GM21786 (cell line): ENCODE results near the gene EPS8L2.
"Not testable (repeated sequence)": the region's sequence is repeated elsewhere in the genome, so short reads cannot be mapped to it uniquely, and the experiment has no call there.

Source experiments
- ATAC-seq: cut with Tn5 transposase; IDR thresholded peaks from one replicate; pipeline ENCODE4 v1.9.1; 2021; ENCODE audit not compliant: unreplicated experiment

The EPS8L2 gene

DNA sequence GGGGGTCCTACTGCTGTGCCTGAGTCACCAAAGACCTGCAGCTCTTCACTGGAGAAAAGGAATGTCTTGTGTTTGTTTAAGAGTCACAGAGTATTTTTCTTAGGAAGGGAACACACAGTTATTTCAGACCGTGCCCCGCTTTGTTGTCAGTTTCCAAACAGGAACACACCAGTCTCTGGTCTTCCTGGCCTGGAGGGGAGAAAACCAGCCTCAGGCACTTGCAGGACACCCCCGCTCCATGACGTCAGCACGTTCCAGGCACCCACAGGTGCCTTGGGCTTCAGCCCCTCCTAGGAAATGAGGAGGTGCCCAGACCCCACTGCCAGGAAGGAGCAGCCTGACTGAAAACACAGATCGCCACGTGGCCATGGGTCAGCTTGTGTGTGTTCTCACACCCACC, 16.4 kb upstream of the EPS8L2 start:
- no peak for ATAC-seq

DNA sequence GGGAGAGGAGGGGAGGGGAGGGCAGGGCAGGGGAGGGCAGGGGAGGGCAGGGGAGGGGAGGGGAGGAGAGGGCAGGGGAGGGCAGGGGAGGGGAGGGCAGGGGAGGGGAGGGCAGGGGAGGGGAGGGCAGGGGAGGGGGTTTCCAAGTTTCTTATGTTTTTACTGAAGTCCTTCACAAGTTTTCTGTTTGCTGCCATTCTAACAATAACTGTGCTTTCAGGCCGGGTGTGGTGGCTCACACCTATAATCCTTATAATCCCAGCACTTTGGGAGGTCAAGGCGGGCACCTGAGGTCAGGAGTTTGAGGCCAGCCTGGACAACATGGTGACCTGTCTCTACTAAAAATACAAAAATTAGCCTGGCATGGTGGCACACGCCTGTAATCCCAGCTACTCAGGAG, 15.8 kb upstream of the EPS8L2 start:
- ATAC-seq = not testable (repeated sequence)

DNA sequence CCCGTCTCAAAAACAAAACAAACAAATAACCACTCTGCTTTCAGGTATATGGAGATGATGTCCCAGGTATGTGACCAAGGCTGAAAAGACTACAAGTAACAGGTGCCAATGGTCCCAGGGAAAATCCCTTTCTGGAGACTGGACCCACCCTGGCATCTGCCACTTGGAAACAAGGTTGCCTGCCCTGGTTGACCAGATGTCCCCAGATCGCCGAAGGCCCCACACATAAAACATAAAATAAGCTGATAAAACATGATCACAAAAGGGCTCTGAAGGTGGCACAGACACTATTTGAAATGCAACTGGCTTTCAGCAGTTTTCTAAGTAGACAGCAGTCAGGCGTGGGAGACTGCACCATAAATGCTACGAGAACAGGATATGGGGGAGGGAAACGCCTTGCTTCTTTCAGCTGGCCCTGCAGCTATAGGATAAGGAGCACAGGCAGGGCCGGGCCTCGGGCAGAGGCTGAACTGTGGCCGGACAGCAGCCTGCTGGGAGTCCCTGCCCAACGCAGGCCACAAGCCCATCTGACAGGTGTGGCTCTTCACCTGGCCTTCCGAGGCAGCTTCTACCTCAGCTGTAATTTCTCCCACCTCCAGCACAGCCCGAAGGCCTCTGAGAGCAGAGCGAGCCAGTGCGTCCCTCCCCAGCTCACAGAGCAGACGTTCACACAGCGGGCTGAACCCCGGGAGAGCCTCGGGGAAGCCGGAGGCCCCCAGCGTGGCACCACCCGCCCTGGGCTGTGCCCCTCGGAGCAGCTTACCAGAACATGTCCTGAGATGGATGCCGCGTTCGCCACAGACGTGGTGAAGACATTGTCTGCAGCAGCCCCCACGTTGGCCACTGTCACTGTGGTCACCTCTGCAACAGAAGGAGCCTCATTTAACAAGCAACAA, 15.0 kb upstream of the EPS8L2 start:
- no peak for ATAC-seq

DNA sequence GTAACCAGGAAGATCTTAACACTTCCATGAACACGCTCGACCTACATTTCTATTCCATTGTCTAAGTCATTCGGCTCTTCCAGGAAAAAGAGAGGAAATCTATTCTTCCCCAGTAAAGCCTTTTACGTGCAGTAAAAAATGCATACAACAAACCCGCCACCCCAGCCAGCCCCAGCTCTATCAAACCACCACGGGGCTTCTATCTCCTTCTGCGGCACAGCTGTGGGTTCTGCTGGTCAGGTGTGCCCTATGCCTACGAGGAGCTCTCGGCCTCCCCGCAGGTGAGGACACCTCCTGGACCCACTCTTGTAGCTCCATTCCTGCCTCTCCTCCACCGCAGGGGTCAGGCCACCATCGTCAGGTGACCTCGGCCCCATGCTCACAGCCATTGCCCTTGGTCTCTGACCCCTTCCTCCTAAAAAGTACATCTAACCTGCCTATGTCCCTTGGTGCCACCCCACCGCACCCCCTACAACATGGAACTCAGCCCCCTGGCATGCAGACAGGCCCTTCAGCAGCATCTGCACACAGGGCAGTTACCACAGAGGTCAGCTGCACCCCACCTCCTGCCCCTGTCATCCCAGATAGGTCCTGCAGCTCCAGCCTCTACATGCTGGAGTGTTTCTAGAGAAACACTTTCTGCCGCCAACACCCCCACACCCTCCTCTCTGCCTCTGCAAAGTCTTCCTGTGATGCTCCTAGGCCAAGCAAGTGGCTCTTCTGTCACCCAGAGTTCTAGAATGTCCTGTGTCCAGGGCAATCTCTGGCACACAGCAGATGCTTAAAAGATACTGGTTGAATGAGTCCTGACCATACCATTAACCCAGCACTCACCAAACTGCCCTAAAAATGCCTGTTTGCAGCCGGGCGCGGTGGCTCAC, 14.1 kb upstream of the EPS8L2 start:
- ATAC-seq = no peak

DNA sequence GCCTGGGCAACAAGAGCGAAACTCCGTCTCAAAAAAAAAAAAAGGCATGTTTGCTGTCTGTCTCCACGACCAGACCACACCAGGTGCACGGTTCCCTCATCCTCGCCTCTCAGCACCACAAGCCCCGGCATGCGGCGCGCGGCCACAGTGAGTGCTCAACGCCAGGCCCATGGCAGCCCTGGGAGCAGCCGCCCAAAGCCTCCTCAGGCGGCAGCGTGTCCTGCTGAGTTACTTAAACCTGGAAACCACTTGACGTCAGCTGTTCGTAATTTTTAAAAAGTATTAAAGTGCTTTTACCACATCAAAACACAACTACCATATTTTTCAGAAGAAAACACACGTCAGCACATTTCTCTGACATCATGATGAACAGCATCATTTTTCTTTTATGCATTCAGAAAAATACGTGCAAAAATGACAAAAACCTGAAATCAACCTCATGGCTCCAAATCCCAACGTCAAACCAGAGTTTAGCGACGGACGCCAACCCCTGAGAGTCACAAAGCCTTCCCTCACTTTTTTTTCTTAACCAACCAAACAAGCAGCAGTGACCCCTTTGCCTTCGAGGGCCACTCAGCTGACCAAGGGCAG, 13.1 kb upstream of the EPS8L2 start:
- ATAC-seq = no peak

DNA sequence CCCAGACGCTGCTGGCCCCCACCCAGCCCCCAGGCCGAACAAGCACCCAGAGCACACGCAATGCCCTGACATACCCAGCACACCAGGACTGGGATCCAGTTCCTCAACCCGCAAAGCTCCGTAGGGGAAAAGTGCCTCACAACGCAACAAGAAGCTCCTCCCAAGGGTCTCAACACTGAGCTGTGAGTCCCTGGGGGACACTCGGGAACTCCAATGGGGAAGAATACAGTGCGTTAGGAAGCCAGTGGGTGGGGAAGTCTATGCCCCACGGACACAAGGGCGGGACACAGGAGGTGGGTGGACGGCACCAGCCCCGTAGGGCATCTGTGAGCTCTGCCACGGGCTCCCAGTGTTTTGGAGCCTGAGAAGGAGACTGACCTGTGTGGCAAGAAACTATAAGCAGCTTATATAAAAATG, 12.6 kb upstream of the EPS8L2 start:
- no peak for ATAC-seq

DNA sequence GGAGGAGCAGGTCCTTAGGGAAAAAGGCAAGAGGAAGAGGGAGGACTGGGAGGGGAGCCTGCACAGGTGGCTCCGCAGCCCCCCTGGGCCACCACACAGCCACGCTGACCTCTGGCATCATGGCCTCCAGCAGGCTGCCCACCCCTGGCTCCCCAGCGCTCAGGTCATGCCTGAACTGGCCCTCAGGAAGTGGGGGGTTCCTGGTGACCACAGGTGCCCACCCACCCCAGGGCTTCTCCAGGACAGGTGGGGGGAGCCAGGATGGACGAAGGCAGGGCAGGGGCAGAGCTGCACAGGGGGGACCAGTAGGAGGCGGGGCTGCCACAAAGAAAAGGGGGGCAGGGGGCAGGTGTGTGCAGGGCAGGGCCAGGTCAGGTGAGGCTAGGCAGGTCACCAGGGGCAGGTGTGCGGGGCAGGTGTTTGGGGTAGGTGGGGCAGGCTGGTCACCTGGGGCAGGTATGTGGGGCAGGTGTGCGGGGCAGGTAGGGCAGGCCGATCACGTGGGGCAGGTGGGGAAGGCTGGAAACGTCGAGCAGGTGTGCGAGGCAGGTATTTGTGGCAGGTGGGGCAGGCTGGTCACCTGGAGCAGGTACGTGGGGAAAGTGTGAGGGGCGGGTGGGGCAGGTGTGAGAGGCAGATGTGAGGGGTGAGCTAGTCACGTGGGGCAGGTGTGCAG, 12.0 kb upstream of the EPS8L2 start:
- ATAC-seq = no peak

DNA sequence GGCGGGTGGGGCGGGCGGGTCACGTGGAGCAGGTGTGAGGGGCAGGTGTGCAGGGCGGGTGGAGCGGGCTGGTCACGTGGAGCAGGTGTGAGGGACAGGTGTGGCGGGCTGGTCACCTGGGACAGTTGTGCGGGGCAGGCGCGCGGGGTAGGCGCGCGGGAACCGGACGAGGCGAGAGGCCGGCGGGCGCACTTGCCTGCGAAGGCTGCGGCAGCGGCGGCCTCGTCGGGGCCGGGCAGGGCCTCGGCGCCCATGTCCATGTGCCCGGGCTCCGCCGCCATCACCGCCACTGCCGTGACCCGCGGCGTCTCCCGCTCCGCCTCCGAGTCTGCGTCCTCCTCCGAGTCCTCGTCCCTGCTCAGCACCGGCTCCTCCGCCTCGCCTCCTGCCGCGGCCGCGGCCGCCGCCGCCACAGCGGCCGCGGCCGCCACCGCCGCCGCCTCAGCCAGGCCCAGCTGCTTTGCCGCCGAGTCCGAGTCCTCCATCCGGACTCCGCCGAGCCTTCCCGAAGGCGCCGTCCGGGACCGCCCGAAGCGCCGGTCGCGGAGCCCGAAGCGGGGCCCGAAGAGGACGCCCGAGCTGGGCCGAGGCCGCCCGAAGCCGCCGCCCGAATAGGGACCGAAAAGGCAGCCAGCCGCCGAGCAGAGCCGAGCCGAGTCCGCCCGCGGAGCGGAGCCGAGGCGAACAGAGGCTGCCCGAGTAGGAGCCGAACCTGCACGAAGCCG, 11.3 kb upstream of the EPS8L2 start, which contains the start of gene DEAF1:
TSS of gene DEAF1 (minus strand) at position 660 of the 725 bp plus-strand sequence. CDS start at position 485, 175 bp downstream.
- ATAC-seq = peak; percentile 79

DNA sequence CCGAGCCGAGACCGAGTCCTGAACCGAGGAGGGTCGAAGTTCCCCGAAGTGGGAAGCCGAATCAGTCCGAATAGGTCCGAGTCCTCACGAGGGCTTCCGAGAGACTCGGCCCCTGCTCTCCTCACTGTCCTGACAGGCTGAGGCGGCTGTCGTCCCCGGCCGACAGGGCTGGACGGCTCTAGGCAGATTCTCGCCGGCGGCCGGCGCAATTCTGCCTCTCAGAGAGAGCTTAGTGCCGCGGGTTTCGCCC, 10.8 kb upstream of the EPS8L2 start:
- ATAC-seq = no peak

DNA sequence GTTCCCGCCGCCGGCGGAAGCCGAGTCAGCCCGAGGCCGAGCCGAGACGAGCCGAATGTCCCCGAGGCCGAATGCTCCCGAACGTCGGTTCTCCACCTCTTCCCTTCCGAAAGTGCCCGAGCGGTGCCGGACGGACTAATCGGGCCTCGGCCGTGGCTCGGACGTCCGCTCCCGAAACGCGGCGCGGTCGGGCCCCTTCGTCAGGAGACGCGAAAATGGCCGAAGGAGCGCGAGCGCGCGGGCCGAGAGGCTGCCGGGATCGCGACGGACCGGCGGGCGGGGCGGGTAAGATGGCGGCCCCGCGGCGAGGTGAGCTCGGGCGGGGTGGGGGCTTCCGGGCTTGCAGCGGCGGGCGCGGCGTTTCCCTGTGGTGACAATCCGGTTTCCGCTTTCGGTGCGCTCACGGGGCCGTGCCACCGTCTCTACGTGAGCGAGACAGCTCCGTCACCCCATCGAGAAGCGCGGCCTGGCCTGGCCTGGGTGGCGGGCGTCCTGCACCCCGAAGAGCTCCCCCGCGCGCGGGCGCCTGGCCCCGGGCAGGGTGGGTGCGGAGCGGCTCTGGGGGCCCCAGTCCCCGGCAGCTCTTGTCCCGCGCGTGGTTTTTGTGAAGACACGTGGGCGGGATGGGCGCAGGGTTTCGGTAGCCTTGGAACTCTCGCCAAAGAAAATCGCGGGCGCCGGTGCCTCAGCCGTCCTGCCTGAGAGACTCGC, 10.3 kb upstream of the EPS8L2 start, which contains the start of gene TMEM80:
TSS of gene TMEM80 (plus strand) at position 279 of the 711 bp plus-strand sequence. CDS start at position 291, 12 bp downstream.
- ATAC-seq = peak; percentile 63

DNA sequence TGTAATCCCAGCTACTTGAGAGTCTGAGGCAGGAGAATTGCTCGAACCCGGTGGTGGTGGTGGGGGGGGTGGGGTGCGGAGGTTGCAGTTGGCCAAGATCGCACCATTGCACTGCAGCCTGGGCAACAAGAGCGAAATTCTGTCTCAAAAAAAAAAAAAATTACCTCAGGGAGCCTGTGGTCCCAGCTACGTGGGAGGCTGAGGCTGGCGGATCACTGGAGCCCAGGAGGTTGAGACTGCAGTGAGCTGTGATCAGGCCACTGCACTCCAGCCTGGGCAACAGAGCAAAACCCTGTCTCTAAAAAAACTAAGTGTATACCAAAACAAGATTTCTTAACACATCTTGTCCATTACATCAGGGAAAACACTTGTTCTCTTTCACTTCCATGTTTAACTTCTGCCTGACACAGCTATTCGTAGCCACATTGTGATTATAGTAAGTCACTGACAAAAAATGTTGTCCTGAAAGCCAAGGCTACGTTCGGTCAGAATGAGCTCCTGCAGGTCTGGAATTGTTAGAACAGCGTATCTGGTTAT, 9.0 kb upstream of the EPS8L2 start:
- ATAC-seq = no peak

DNA sequence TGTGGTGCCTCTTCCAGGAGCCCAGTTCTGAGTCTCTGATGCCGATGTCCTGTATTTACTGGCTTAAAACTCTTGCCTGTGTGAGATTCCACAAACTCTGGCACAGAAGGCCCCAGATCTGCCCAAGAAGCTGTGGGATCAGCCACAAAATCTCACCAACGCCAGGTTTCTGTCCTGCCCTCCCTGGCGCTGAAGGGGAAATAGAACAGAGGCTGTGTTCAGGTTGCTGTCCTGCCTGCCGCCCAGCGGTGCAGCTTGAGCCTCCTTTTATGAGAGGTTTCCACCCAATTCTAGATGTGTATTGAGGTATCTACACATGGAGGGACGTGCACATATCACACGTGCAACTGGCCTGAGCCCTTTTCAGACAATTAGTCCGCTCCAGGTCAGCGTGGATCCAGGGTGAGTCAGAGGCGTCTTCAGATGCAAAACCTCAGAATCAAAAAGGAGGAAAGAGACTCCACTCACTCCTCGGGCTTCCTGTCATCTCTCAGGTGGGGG, 8.2 kb upstream of the EPS8L2 start:
- ATAC-seq = no peak

DNA sequence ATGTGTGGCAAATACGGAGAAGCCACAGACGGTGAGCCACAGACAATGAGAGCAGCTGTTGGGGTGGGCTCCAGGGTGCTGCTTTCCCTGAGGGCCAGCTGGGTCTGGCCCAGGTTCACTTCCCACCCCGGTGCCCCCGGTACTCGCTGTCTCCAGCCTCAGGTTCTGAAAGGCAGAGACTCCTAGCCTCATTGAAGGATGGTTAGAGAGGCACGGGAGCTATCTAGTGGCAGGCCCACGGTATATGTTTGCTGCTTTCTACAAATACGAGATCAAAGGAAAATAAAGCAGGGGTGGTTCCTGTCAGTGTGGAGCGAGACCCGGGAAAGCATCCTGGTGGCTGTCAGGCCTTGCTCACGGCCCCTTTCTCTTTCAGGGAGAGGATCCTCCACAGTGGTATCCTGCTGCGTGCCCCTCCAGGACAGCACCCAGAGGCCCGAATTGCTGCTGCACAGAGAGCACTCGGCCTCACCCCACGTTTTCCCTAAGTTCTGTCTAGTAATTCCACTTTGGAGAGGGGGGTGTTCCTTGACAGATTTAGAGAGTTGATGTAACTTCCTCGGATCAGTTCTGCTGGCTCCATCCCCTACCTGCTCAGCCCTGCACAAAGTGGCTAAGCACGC, 7.4 kb upstream of the EPS8L2 start:
- ATAC-seq = no peak

DNA sequence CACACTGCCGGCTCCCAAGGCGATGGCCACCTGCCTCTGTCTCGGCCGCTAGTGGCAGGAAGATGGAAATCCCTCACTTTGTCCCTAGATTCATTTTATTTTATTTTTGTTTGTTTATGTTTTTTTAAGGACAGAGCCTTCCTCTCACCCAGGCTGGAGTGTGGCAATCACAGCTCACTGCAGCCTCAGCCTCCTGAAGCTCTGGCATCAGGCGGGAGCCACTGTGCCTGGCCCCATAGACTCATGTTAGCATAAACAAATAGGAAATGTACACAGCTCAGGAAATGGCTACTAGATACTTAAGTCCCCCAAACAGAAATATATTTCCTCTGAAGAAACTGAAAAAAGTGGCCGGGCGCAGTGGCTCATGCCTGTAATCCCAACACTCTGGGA, 6.9 kb upstream of the EPS8L2 start:
- ATAC-seq = no peak

DNA sequence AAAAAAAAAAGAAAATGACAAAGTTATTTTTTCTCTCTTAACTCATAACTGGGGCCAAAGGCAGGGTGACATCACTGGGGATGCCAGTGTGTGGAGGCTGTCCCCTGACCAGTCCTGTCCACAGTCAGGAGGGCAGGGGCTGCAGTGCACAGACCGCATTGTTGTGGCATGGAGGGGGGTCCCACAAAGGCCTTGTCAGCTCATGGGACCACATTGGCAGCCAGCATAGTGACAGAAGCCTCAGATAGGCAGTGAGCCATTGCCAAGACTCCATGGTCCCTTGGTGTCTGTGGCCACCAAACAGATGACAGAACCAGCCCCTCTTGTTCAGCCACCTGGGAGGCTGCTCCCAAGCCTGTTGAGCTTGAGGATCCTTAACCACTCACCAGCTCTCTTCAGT, 6.3 kb upstream of the EPS8L2 start:
- no peak for ATAC-seq

DNA sequence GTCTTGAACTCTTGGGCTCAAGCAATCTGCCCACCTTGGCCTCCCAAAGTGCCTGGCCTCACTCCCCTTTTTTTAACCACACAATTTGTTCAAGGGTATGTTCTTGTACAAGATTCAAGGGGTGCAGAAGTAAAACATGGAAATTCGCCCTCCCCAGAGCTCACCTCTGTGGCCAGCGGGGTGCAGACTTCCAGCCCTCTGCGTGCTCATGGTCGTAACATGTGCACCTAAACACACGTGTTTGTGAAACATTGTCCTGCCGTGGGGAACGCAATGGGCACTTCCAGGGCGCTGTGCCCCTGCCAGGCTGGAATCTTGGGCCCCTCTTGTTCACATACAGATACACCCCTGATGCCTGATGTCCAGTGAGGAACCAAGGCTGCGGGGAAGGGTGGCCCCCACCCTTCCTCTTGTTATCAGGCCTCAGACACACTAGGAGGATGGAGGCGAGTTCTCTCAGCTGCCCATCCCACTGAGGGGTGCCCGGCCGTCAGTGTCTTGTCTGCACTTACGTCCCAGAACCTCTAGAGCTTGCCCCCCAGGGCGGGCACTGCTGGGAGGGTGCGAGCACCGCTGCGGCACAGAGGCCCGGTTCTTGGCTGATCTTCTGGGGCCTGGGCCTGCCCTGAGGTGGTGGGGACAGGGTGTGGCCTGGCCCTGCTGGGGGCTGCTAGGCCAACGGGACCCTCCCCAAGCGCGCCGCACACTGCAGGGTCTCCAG, 4.1 kb upstream of the EPS8L2 start:
- no peak for ATAC-seq

DNA sequence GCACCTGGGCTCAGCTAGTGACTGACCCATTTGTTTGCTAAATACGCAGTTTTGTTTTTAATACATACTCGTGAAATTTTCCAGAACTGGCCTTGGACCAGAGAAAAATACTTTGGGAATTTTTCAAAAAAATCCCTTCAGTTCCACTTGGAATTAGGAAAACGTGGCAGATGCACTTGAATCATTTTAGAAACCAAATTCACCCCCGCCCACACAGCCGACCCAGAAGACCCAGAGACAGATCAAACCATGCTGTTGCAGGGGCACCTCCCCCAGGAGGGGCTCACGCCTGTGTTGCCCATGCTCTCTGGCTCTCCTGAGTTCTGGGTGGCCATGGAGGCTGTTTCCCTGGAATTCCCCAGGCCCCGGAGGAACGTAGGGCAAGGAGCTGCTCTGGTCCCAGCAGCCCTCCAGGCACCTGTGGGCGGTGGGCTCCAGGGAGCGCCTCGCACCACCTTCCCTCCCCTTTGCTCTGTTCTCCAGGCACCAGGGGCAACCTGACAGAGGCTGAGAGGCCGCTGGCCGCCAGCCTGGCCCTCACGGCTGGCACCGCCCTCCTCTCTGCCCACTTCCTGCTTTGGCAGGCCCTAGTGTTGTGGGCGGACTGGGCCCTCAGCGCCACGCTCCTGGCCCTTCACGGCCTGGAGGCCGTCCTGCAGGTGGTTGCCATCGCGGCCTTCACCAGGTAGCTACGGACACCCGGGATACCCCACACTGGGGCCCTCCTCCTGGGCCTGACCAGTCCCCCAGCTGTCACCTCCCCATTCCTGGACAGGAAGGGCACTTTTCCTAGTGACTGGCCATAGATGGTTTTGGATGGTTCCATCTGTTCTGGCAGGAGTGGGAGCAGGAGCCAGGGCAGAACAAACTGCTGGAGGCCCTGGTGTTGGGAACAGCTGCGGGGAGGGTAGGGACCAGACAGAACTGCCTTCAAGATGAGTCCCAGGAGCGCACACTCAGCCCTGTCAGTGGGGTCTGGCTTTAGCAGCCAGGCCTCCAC, 3.3 kb upstream of the EPS8L2 start:
- ATAC-seq = no peak
